GM21825 (cell line): Measurements from ENCODE around the gene TMEM95.
"Not testable (repeated sequence)": the region's sequence is repeated elsewhere in the genome, so short reads cannot be mapped to it uniquely, and the experiment has no call there.

ENCODE experiments used
- ATAC-seq: cut with Tn5 transposase; IDR thresholded peaks from one replicate; pipeline ENCODE4 v1.9.1; 2021; ENCODE audit warnings: mild to moderate bottlenecking, moderate library complexity; ENCODE audit not compliant: unreplicated experiment

The TMEM95 gene

GRCh38 chr17:7323731-7324437 is 31.1 kb upstream of the TMEM95 start:
- no peak for ATAC-seq

- ATAC-seq, result no peak
Measured at GRCh38 chr17:7324438-7324779, 30.5 kb upstream of the TMEM95 start.

GRCh38 chr17:7325031-7325528 is 29.9 kb upstream of the TMEM95 start:
- no peak for ATAC-seq

DNA sequence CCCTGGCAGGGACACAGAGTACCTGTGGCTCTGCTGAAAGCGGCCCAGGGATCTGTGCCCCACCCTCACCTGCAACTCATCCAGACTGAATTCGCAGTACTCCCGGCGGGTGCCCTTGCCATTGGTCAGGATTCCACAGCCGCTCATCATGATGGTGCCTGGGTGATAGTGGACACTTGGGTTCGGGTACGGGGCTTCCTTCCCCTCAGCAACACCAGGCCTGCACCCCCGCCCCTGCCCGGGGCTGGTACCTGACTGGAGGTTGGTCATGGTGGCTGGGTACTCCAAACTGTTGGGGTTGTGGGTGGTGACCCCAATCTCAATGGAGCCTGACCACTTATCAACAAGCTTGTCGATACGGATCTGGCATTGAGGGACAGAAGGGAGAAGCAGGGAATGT is 28.8 kb upstream of the TMEM95 start:
- no peak for ATAC-seq

- ATAC-seq, result no peak
Measured at GRCh38 chr17:7327056-7327455, 27.9 kb upstream of the TMEM95 start.

DNA sequence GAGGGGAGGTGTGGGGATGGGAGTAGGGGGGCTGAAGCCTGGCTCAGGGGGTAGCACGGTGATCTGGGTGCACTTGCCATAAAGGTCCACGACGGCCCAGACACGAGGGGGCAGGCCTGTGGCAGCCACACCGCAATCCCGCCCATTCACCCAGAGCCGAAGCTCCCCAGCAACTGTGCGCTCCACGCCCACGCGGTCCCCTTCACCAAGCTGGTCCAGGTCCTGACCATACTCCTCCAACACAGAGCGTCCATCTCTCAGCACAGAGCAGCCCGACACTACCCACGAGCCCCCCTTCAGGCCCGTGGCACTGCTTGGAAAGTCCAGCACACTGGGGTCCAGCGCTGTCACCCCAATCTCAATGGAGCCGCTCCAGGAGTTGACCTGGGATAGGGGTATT is 27.5 kb upstream of the TMEM95 start:
- no peak for ATAC-seq

- ATAC-seq, result no peak
Measured at GRCh38 chr17:7328009-7328408, 26.9 kb upstream of the TMEM95 start.

GRCh38 chr17:7328840-7329373 is 26.0 kb upstream of the TMEM95 start, which contains the start of gene NEURL4:
Gene NEURL4, minus strand, starts transcription at chr17:7329335. Its CDS starts 23 bp downstream, at chr17:7329312.
- no peak for ATAC-seq

- ATAC-seq, result peak; percentile 48
Measured at GRCh38 chr17:7329374-7329996, 25.5 kb upstream of the TMEM95 start.

DNA sequence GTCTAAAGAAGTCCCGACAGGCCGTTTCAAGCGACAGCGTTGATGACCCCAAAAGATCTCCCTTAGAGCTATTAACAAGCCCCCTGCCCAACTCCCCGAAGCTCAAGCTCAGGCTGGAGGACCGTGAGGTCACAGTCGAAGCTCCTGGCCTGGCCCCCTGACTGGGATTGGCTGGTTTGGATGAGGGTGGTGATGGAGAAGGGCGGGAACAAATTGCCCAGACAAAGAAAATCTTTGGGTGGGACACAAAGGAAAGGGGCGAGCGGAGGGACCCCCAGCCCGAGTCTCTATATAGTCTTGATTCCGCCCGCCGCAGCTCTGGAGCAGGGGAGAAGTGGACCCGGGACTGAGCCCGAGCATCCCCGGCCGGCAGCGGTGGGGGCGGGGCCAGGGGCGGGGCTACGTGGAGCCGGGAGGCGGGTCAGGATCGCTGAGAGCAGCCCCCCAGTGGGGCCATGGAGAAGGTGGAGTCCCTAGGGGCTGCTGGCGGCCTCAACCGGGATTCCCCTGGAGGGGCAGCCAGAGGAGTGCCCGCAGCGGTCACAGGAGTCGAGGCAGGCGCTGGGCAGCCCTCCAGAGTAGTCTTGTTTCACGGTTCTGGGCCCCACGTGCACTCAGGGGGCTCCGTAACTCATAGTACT is 24.8 kb upstream of the TMEM95 start:
- ATAC-seq, result peak; percentile 23

DNA sequence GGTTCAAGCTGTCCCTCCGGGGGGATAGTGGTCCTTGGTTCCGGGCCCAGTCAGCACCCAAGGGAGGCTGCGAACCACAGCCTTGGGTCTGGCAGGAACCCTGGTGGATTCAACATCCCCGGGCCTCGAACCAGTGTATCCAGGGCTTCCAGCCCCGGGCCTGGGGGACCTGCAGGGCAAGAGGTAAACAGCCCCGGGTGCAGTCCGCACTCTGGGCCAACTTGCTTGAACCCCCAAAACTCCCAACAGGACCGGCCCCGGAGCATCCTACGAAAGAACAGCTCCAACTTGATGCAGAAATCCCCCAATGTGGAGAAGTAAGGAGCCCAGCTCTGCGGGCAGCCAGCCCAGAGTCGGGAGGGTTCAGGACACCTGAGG is 24.3 kb upstream of the TMEM95 start:
- no peak for ATAC-seq

DNA sequence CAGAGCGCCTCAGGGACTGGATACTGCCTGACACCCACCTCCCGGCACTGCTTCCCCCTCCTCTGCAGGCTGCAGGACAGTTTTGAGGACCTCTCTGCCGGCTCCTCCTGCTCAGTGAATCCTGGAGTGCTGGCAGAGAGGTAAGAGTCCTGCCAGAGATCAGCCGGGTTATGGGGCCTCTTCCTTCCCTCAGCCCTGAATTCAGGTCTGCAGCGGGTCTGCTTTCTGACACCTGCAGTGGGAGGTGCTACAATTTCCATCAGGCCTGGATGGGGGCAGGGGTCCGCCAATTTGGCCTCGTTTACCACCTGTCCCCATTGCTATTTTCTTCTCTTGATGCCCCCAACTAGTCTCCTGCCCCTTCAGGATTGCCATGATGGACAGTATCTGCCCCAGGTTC is 22.8 kb upstream of the TMEM95 start:
- ATAC-seq, result no peak

DNA sequence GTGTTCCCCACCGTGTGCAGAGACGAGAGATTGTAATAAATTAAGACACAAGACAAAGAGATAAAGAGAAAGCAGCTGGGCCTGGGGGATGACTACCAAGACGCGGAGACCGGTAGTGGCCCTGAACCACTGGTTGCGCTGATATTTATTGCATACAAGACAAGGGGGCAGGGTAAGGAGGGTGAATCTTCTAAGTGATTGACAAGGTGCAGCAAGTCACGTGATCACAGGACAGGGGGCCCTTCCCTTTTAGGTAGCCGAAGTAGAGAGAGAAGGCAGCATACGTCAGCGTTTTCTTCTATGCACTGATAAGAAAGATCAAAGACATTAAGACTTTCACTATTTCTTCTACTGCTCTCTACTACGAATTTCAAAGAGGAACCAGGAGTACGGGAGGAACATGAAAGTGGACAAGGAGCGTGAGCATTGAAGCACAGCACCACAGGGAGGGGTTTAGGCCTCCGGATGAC is 22.3 kb upstream of the TMEM95 start:
- ATAC-seq, result not testable (repeated sequence)

GRCh38 chr17:7334938-7335538 is 19.9 kb upstream of the TMEM95 start:
- no peak for ATAC-seq

- not testable (repeated sequence) for ATAC-seq
Measured at GRCh38 chr17:7335765-7336164, 19.2 kb upstream of the TMEM95 start.

DNA sequence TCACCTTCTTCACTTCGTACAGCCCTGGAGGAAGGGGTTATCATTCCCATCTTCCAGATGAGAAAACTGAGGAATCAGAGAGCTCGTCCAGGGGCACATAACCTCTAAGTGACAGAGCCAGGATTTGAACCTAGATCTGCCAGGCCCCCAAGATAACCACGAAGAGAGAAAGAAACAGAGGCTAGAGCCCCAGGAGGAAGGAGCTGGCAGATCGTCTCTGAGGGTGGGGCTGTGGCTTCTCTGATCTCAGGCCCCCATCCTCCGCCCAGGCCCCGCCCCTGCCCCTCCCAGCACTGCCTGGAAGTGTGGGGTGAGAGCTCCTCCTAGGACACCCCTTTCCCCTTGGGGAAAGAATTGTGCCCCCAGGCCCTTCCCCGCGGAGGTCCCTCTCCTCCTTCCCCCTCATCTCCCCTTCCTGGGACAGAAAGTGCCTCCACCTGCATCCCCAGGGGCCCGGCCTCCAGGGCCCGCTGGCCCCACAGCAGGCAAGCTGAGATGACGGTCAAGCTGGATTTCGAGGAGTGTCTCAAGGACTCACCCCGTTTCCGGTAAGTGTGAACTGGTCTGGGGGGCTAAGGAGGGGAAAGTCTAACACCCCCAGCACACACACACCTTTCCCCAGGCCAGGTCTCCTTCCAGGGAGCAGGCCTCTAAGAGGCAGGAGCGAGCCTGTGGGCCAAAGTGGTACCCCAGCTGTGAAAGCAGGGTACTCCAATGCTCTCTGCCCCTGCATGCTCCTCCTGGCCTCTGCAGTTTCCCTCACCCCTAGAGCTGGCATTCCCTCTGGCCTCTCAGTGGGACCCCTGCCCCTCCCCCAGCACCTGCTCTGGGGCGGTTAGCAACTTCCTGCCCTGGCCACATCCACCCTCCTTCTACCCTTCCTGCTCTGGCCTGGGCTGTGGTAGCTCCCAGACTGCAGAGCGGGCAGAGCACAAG is 18.4 kb upstream of the TMEM95 start, which contains the start of gene ACAP1:
Gene ACAP1, plus strand, starts transcription at position 290 of the 936 bp plus-strand sequence. Its CDS starts 206 bp downstream, at position 496.
- ATAC-seq, result peak; percentile 63

DNA sequence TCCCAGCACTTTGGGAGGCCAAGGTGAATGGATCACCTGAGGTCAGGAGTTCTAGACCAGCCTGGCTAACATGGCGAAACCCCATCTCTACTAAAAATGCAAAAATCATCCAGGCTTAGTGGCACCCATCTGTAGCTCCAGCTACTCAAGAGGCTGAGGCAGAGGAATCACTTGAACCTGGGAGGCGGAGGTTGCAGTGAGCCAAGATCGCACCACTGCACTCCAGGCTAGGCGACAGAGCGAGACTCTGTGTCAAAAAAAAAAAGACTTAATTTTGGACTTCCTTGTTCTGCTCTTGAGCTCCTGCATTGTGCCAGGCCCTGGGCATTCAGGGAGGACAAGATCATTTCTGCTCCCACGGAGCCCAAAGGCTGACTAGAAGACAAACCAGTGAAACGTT is 17.4 kb upstream of the TMEM95 start:
- not testable (repeated sequence) for ATAC-seq

- ATAC-seq, result no peak
Measured at GRCh38 chr17:7340179-7340578, 14.8 kb upstream of the TMEM95 start.

- ATAC-seq, result no peak
Measured at GRCh38 chr17:7341842-7342241, 13.1 kb upstream of the TMEM95 start.

DNA sequence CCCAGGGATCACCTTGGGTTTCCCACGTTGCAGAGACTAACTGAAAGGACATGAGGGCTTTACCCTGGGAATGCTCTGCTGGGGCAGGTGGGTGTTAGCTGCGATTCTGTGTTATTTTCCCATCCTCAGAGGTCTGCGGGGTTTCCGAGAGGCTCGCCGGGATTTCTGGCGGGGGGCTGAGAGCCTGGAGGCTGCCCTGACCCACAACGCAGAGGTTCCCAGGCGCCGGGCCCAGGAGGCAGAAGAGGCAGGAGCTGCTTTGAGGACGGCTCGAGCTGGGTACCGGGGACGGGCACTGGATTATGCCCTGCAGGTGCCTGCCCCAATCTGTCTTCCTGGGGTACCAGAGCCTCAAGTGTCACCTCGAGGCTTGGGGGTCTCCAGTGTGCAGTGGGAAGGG is 11.7 kb upstream of the TMEM95 start:
- ATAC-seq, result no peak
